BE2C (cell line): ENCODE measurements around the gene ARID3C.
"Not testable (repeated sequence)": the region's sequence is repeated elsewhere in the genome, so short reads cannot be mapped to it uniquely, and the experiment has no call there.

Source experiments
- DNase-seq: peaks from one replicate; pipeline ENCODE4 v3.0.0-alpha.2; 2020
- H3K27me3 ChIP-seq: fragments of 250-450 bp; sonication (Bioruptor Pico); 2 replicates; pipeline ENCODE4 v1.5.1; 2020; ENCODE audit warnings: mild to moderate bottlenecking
- H3K36me3 ChIP-seq: fragments of 250-450 bp; sonication (Bioruptor Pico); 2 replicates; pipeline ENCODE4 v1.5.1; 2020; ENCODE audit warnings: mild to moderate bottlenecking
- H3K4me1 ChIP-seq: fragments of 250-450 bp; sonication (Bioruptor Pico); 2 replicates; pipeline ENCODE4 v1.5.1; 2020
- H3K4me3 ChIP-seq: 2 replicates; pipeline ENCODE4 v1.5.1; 2011; ENCODE audit warnings: low read depth, low read length
- H3K9me3 ChIP-seq: fragments of 250-450 bp; sonication (Bioruptor Pico); 2 replicates; pipeline ENCODE4 v1.5.1; 2020
- CTCF ChIP-seq: IDR thresholded peaks from 2 replicates; pipeline ENCODE4 v1.5.1; 2012; ENCODE audit warnings: mild to moderate bottlenecking, low read depth, low read length

ARID3C gene

DNA sequence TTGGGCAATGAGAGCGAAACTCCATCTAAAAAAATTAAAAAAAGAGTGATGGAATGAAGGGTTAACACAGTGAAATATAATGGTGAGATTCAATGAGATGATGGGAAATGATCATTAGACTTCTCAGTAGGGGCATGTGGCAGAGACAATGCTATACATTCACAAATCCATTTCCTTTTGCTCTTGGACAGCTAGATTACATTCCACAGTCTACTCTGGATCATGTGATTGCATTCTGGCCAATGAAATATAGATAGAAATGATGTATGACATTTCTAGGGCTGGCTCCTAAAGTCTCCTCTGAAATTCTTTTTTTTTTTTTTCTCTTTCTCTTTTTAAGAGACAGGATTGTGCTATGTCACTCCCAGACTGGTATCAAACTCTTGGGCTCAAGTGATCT lies 13.8 kb upstream of the ARID3C start:
- Histone ChIP-seq H3K4me1 (peaks cover 8% of the 10 kb centered on the region), H3K9me3 (no peaks in the 10 kb centered on the region), H3K36me3 (no peaks in the 10 kb centered on the region), H3K4me3 (no peak overlapping the region), H3K27me3 (no peaks in the 10 kb centered on the region)
- no peak for DNase-seq
- no peak for TF ChIP-seq CTCF

- not testable (repeated sequence) for H3K4me1 ChIP-seq, H3K9me3 ChIP-seq, DNase-seq, H3K4me3 ChIP-seq, H3K27me3 ChIP-seq
- H3K36me3 ChIP-seq = peaks cover 10% of the 10 kb centered on the region
Observed at GRCh38 chr9:34639322-34639721, 10.5 kb upstream of the ARID3C start.

GRCh38 chr9:34638138-34638445 lies 9.2 kb upstream of the ARID3C start:
- Histone ChIP-seq H3K36me3 (peaks cover 10% of the 10 kb centered on the region), H3K9me3 (no peaks in the 10 kb centered on the region), H3K4me3 (peak overlapping the region; percentile 92), H3K4me1 (peaks cover 5% of the 10 kb centered on the region), H3K27me3 (no peaks in the 10 kb centered on the region)
- DNase-seq = no peak
- no peak for TF ChIP-seq CTCF

- H3K4me1 ChIP-seq = peaks cover 5% of the 10 kb centered on the region
- peaks cover 10% of the 10 kb centered on the region for H3K36me3 ChIP-seq
- no peaks in the 10 kb centered on the region for H3K9me3 ChIP-seq
- TF ChIP-seq CTCF = no peak
- peak within 1 kb of the TSS; percentile 92 for H3K4me3 ChIP-seq
- no peaks in the 10 kb centered on the region for H3K27me3 ChIP-seq
- peak; percentile 97 for DNase-seq
Observed at GRCh38 chr9:34637356-34638137, 8.7 kb upstream of the ARID3C start, which contains the start of gene SIGMAR1. TSS of gene SIGMAR1 (minus strand) at chr9:34637787. CDS start at chr9:34637697, 90 bp downstream.

DNA sequence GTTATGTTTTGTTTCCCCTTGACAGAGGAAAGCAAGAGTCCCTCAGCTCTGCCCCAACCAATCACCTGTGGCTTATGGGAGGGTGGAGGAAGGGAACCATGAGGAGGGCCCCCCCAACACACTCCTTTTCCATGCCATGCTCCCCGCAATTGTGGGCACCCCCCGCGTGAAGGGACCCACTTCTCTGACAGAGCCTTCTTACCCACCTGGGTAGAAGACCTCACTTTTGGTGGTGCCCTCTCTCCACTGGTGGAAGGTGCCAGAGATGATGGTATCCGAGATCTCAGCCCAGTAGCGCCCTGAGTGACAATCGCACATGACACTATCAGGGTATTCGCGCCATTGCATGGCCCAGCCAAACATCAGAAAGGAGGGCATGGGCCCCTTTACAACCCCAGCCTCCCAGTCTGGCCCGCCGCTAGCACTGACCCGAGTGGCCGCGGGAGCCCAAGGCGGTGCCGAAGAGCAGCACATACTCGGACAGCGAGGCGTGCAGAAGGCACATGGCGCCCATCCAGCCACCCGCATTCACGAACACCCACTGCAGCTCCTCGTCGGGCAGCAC lies 8.0 kb upstream of the ARID3C start:
- TF ChIP-seq CTCF = no peak
- H3K36me3 ChIP-seq = peaks cover 10% of the 10 kb centered on the region
- DNase-seq = peak; percentile 48
- H3K4me3 ChIP-seq = peak overlapping the region; percentile 92
- peaks cover 5% of the 10 kb centered on the region for H3K4me1 ChIP-seq
- no peaks in the 10 kb centered on the region for H3K27me3 ChIP-seq
- H3K9me3 ChIP-seq = no peaks in the 10 kb centered on the region

DNA sequence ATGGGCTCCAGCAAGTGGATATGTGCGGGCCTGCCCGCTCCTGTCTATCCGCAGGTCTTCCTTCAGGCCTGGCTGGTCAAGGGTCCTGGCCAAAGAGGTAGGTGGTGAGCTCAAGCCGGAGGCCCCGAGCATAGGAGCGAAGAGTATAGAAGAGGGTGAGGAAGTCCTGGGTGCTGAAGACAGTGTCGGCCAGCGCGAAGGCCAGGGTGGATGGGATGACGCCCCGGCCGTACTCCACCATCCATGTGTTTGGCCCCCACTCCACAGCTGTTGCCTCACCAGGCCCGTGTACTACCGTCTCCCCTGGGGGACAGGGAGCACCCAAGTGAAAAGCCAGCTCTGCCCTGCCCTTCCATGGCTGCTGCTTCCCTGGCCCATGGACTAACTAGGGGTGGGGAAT lies 6.7 kb upstream of the ARID3C start:
- peak overlapping the region; percentile 92 for H3K4me3 ChIP-seq
- peaks cover 5% of the 10 kb centered on the region for H3K4me1 ChIP-seq
- no peak for TF ChIP-seq CTCF
- H3K36me3 ChIP-seq = peaks cover 10% of the 10 kb centered on the region
- H3K9me3 ChIP-seq = no peaks in the 10 kb centered on the region
- DNase-seq = no peak
- peaks cover under 1% of the 10 kb centered on the region for H3K27me3 ChIP-seq
